HG02610 (cell line): Measurements from ENCODE around the gene ZNF747.
A peak's percentile ranks its signal among the peaks of the same experiment; 100 is the strongest.
"Not testable (repeated sequence)": the region's sequence is repeated elsewhere in the genome, so short reads cannot be mapped to it uniquely, and the experiment has no call there.

Source experiments
- ATAC-seq: cut with Tn5 transposase; IDR thresholded peaks from one replicate; pipeline ENCODE4 v1.9.1; 2021; ENCODE audit warnings: mild to moderate bottlenecking, moderate library complexity; ENCODE audit not compliant: unreplicated experiment

Gene ZNF747

GRCh38 chr16:30557957-30558788 is 23.5 kb upstream of the ZNF747 start, which contains the start of gene ZNF764:
Gene ZNF764 (minus strand): TSS chr16:30558374. CDS start chr16:30558182, 192 bp downstream.
- peak; percentile 87 for ATAC-seq

DNA sequence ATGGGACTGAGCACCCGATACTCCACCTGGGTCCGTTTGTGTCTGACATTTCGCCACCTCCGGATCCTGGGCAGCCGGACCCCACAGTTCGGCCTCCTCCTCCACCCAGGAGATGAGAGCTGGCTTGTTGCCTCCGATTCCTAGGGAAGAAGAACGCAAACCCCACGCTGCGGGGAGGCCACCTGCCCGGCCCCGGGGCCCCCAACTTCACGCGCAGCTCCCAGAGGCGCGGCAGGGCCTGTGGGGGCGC is 23.0 kb upstream of the ZNF747 start:
- ATAC-seq: no peak

DNA sequence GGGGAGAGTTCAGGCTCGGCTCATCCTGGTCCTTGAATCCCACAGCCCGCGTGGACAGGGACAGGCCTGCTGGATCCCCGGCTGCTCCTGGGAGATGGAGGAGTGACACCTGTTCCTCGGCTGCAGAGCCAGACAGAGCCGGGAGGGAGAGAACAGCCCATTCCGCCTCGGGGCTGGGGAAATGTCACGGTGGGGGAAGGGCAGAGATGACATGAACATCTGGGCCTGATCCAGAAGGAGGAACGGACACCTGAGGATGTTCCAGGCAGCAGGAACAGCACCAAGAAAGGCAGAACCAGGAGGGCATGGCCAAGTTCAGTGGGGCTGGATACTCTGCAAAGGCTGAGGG is 21.4 kb upstream of the ZNF747 start:
- no peak for ATAC-seq

- ATAC-seq: no peak
Measured at GRCh38 chr16:30555315-30556124, 20.9 kb upstream of the ZNF747 start.

GRCh38 chr16:30554557-30555314 is 20.1 kb upstream of the ZNF747 start:
- no peak for ATAC-seq

DNA sequence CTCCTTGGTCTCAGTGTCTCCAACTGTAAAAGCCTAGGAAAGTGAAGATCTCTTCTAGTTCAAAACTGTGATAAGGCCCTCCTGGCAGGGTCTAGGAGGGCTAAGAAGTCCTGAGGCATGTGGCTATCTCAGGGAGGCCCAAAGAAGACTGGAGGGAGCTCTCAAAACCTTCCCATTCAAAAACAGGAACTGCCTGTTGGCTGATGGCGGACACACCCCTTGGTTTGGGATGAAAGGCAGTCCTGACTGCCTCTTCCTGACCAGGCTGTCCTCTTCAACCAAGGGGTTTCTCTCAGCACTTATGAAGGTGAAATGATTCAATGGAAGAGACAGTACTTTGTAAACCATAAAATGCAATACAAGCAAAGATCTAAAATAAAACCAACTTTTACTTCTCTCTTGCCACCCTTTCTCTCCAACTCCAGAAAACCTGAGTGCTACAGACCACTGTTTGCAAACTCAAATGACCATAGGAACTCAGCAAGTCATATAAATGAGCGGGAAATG is 18.8 kb upstream of the ZNF747 start:
- ATAC-seq: no peak

DNA sequence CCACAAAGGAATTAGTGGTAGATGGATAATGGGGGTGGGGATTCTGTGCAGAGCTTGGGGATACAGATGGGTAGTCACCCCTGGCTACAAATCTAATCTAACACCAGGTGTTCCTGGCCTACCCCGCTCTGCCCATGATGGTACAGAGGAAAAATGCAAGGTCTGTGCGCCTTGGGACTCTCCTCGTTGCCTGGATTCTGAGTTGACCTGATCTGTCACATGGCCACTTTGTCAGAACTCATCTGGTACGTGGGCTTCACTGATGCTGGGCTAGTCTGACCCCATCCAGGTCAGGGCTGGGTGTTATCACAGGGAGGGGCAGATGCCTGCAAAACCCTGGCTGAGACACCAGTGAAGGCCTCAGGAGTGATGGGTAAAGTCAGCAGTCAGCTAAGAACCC is 18.3 kb upstream of the ZNF747 start:
- no peak for ATAC-seq

DNA sequence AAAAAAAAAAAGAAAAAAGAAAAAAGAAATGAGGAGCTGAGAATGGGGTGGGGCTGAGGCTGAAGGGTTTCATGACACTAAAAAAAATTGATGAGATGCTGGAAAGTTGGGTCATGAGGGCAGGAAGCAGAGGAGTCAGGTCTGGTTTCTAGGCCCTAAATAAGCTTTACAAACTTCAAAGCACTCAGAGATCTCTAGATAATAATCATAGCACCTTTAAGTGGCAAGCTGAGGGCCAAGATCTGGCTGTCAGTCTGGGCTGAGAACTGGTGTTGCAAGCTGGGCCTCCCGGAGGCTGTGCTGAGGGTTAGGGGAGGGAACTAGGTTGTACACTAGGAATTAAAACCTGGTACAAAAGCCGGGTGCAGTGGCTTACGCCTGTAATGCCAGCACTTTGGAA is 17.1 kb upstream of the ZNF747 start:
- ATAC-seq: no peak

DNA sequence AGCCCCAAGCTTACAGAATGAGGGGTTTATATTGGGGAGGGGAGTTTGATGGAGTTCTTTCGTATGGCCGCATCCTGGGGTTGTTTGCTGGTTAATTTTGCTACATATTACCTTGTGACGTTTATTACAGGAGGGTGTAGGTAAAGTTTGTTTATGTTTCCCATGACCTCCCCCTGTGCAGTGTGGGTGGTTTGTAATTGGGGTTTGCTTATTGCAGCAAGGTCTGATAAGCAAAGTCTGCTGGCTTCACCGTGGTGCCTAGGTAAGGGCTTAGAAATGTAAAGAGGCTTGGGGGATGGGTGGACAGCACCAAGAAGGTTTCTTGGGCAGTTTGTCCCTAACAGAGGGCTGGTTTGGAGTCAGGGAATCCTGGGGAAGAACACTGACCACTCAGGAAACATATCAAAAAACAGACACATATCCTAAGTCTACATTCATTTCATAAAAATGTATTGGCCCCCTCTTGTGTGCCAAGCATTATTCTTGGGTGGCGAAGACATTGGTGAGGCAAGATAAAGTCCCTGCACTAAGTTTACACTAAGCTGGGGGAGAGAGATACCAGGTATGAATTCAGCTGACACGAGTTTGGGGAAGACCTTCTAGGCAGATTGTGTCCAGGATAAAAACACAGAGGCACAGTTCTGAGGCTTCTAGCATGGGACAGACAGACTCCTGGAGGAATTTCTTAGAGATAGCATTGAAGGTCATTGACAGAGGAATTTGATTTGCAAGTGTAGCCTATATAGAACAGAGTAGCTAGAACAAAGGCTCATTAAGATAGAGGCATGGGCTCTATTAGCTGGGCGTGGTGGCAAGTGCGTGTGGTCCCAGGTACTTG is 14.0 kb upstream of the ZNF747 start:
- ATAC-seq: no peak

DNA sequence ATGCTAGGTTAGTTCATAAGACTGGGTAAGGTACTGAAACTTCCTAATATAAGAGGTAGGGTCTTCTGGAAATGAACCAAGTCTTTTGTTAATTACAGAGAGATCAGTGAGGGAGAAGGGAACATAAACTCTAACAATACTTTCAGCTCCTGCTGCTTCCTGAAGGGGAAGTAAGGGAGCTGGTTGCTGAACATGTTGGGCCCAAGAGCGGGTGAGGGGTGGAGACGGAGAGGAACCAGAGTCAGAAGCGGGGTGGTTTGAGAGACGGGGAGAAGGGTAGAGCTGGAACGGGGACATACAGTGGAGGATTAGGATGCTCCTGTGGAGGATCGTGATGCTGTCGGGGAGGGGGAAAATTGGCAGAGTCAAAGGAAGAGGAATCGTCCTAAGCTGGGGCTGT is 11.5 kb upstream of the ZNF747 start:
- no peak for ATAC-seq

- ATAC-seq: no peak
Measured at GRCh38 chr16:30543067-30543466, 8.4 kb upstream of the ZNF747 start.

DNA sequence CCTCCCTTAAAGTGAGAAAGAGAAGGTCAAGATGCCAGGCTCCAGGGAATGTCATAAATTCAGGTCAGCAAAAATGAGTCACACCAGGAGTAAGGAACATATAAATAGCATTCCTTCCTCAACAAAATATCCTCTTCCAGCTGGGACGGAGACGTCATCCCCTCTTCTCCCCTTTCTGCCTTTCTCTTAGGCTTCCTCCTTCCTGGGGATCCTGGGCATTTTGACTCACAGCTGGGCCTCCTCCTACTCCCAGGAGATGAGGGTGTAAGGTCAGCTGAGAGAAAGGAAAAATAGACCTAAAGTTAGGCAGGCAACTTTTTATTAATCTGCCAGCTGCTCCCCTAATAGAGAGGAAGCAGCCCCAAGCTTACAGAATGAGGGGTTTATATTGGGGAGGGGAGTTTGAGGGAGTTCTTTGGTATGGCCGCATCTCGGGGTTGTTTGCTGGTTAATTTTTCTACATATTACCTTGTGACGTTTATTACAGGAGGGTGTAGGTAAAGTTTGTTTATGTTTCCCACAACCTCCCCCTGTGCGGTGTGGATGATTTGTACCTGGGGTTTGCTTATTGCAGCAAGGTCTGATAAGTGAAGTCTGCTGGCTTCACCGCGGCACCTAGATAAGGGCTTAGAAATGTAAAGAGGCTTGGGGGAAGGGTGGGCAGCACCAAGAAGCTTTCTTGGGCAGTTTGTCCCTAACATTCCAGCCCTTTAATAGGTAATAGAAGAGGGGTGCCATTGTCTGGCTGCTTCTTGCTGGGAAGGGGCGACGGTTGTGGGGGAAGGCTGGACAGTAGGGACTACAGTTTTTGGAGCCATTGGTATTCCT is 7.1 kb upstream of the ZNF747 start:
- ATAC-seq: no peak

DNA sequence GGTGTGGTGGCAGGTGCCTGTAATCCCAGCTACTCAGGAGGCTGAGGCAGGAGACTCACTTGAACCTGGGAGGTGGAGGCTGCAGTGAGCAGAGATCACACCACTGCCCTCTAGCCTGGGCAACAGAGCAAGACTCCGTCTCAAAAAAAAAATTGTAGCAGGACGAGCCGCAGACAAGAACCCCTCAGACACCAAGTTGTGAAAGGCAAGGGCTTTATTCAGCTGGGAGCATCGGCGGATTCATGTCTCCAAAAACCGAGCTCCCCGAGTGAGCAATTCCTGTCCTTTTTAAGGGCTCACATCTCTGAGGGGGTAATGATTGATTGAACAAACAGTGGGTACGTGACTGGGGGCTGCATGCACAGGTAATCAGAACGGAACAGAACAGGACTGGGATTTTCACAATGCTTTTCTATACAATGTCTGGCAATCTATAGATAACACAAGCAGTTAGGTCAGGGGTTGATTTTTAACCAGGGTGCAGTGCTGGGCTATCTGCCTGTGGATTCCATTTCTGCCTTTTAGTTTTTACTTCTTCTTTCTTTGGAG is 6.3 kb upstream of the ZNF747 start:
- not testable (repeated sequence) for ATAC-seq

DNA sequence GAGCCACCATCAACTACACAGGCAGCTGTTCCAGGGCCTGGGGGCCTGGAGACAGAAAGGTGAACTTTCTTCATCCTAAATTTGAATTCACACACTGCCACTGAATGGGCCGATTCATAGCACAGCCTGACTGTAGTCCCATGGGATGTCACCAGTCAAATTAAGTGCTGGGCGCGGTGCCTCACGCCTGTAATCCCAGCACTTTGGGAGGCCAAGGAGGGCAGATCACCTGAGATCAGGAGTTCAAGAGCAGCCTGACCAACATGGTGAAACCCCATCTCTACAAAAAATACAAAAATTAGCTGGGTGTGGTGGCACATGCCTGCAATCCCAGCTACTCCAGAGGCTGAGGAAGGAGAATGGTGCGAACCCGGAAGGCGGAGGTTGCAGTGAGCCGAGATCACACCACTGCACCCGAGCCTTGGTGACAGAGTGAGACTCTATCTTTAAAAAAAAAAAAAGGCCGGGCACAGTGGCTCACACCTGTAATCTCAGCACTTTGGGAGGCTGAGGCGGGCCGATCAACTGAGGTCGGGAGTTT is 5.4 kb upstream of the ZNF747 start:
- not testable (repeated sequence) for ATAC-seq

GRCh38 chr16:30539000-30539964 is 4.6 kb upstream of the ZNF747 start:
- no peak for ATAC-seq

DNA sequence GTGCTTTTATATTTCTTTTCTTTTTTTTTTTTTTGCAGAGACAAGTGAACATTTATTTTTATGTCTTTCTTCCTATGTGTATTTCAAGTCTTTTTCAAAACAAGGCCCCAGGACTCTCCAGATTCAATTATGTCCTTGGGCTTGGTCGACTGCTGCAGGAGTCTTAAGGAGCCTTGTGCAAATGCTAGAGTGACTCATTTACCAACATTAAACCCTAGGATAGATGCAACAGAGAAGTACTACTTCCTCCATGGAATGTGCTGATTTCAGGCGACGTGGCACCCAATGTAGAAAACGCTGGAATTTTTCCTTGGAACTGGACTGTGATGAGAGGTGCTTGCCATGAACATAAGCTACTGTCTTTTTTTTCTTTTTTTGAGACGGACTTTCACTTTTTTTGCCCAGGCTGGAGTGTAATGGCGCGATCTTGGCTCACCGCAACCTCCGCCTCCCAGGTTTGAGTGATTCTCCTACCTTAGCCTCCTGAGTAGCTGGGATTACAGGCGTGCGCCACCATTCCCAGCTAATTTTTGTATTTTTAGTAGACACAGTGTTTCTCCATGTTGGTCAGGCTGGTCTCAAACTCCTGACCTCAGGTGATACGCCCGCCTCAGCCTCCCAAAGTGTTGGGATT is 1.9 kb upstream of the ZNF747 start:
- ATAC-seq: not testable (repeated sequence)

DNA sequence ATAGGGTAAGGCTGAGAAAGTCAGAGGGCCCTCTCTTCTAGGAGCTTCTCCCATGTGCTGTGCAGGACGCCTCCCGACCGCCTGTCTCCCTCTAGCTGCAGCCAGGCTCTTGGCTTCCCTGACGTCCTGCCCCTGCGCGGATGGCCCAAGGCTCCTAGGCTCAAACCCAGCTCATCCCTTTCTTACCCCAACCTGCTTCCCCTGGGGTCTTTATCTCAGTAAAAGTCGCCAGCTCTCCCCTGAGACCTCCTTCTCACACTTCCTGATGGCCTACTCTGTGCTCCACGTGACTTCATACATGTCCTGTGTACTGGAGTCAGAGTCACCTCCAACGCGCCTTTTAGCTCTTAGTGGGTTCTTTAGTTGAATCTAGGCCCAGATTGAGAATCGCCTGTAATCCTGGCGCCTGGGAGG is 1.1 kb upstream of the ZNF747 start:
- ATAC-seq: peak; percentile 44
